Measurements from ENCODE around the gene C1orf74.

DNA sequence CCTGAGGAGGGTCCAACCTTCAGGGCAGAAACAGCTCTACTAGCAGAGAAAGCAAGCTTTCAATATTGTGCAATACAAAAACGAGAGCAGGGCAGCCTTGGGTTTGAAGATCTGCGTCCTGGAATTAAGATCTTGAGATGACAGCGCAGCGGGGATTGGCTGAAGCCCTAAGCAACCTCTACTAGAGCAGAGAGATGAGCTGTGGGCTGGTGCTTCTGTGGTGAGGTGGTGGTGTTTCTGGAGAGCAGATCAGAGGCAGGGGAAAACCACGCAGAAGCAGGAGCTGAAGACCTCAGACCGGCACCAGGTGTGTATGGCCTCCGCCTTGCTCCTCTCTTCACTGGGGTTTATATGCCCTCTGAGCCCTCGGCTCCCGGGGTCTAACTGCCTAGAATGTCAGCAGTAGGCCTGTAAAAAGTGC is 16.0 kb downstream of the C1orf74 start:
- no peak for TF ChIP-seq USF1 (IDR thresholded peaks at IDR 0.05)
- TF ChIP-seq, protein P1, sequence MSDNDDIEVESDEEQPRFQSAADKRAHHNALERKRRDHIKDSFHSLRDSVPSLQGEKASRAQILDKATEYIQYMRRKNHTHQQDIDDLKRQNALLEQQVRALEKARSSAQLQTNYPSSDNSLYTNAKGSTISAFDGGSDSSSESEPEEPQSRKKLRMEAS (IDR thresholded peaks at IDR 0.05): no peak
- no peak for TF ChIP-seq EP300 (IDR thresholded peaks at IDR 0.05; ENCODE audit: borderline replicate concordance)
